Adrenal gland (tissue), 12 donors: ENCODE results near the gene KCP. TPM values are rescaled to one million over a fixed set of nuclear protein-coding genes. Genes with fewer than 3 reads are reported as not detected.

Source experiments
- DNase-seq, 7 donors: peaks; one replicate each; pipeline ENCODE4 v3.0.0-alpha.2; 2019 to 2020
- H3K27ac ChIP-seq, 5 donors: fragments of 200-600 bp; sonication (generic) in 4 of 5; 1 replicate in 3 of 5; 2 replicates in 2 of 5; pipeline versions ENCODE4 v1.5.1 to v1.8.0; 2016 to 2020; ENCODE audit warnings: mild to moderate bottlenecking in 1 of 5
- H3K27me3 ChIP-seq: fragments of 200-600 bp; 2 replicates; pipeline ENCODE4 v1.8.0; 2021
- H3K36me3 ChIP-seq, 2 donors: fragments of 200-600 bp; replicated peaks in 1 of 2; 1 replicate in 1 of 2; 2 replicates in 1 of 2; pipeline versions ENCODE4 v1.5.1 to v1.8.0; 2018 to 2022
- H3K4me1 ChIP-seq, 2 donors: fragments of 200-600 bp; replicated peaks in 1 of 2; 1 replicate in 1 of 2; 2 replicates in 1 of 2; pipeline versions ENCODE4 v1.5.1 to v1.8.0; 2018 to 2021
- H3K4me3 ChIP-seq, 4 donors: fragments of 200-600 bp; sonication (generic) in 3 of 4; one replicate each; pipeline ENCODE4 v1.5.1; 2016 to 2018
- H3K9me3 ChIP-seq, 3 donors: fragments of 200-600 bp; sonication (generic) in 1 of 3; replicated peaks in 1 of 3; 1 replicate in 2 of 3; 2 replicates in 1 of 3; pipeline versions ENCODE4 v1.5.1 to v1.8.0; 2016 to 2021
- CTCF ChIP-seq, 6 experiments: fragments of 450-650 bp in 4 of 6; fragments of 200-600 bp in 2 of 6; sonication (generic) in 1 of 6; IDR thresholded peaks; 1 replicate in 5 of 6; 2 replicates in 1 of 6; pipeline versions ENCODE4 v1.5.1 to v1.8.0; 2016 to 2021; ENCODE audit warnings: antibody characterized with exemption in 6 of 6, mild to moderate bottlenecking in 2 of 6, moderate library complexity in 1 of 6
- POLR2A ChIP-seq, 2 donors: fragments of 450-650 bp; IDR thresholded peaks; one replicate each; pipeline ENCODE4 v1.6.1; 2017; ENCODE audit warnings: antibody characterized with exemption in 2 of 2, mild to moderate bottlenecking in 2 of 2, moderate library complexity in 1 of 2
- WGBS, 4 donors: extraction: QIAGEN DNeasy Blood & Tissue Kit in 2 of 4; methylation state at CpG; one replicate each; pipeline versions ENCODE4 v1.1.5 to v1.1.7; 2013 to 2017; 5-methylcytosine and 5-hydroxymethylcytosine counted together
- intact Hi-C, 2 donors: fragments of 100-400 bp; cut with DNase I; formaldehyde crosslinking; loops; one replicate each; pipeline versions ENCODE4 v1.14.1 to v1.15.0; 2022 to 2023
- polyA plus RNA-seq, 3 donors: library from polyadenylated mRNA; stranded (reverse); fragments of 200-250 nt in 2 of 3; fragments of 350-450 nt in 1 of 3; fragmentation: Illumina TruSeq in 1 of 3; extraction: RNeasy Lipid Tissue Mini Kit (QIAGEN cat#74804) in 1 of 3; gene quantifications; one replicate each; pipeline ENCODE4 v1.2.3, GENCODE V29; 2013 to 2014
- total RNA-seq, 9 donors: library from RNA; depleted of rRNA in 4 of 9; stranded (reverse); fragments of >200 nt in 4 of 9; fragments of 120-200 nt in 1 of 9; fragmentation: NEBNext Ultra II Directional in 1 of 9; extraction: Animal tissue kit (Norgen Biotek cat#: 25700) in 1 of 9; gene quantifications; one replicate each; pipeline versions ENCODE4 v1.1.0 to v1.2.4, GENCODE V29; 2013 to 2023
- donor health status: healthy with polysubstance abuse.
- donor health status: Bipolar disorder and iron deficiency.
- donor health status: DM: yes; HTN: yes; CAD: no.
- donor health status: DM: no; HTN: no; CAD: no.
- donor health status: DM: no; HTN: no; CAD: no.
- donor health status: DM: yes; HTN: yes; CAD: no.

KCP gene
- total and polyA plus RNA-seq, 12 donors: 0.11 to 8.0 (median 0.37) TPM; not detected in 3

GRCh38 chr7:128862571-128863432, 47.7 kb downstream of the KCP start, which contains the start of gene ATP6V1F:
Gene ATP6V1F, plus strand, starts transcription at chr7:128862856. Its CDS starts 49 bp downstream, at chr7:128862905.
- peaks cover 0 to 16% of the 10 kb centered on the region in 2 donors for H3K4me1 ChIP-seq
- no peaks in the 10 kb centered on the region for H3K27me3 ChIP-seq
- peaks cover 0 to 13% of the 10 kb centered on the region in 2 donors for H3K36me3 ChIP-seq
- TF ChIP-seq POLR2A (IDR thresholded peaks at IDR 0.05) (peak in 1 of 2 donors; percentile 79), CTCF (IDR thresholded peaks at IDR 0.05) (peak in 2 of 6 experiments; percentile 35 to 40)
- H3K4me3 ChIP-seq: peak within 1 kb of the TSS; percentile 19 to 69 (median 60)
- WGBS, 4 donors: 0 to 1% (median 0%) methylated on average over 43 to 65 of the region's 65 CpGs
- intact Hi-C loops: no loop called here
- no peaks in the 10 kb centered on the region for H3K9me3 ChIP-seq
- peak; percentile 97 to 99 (median 98) for DNase-seq
- H3K27ac ChIP-seq: peak within 1 kb of the TSS in 4 of 5 donors; percentile 24 to 91 (median 57)

- intact Hi-C loops: no loop called here
- Histone ChIP-seq H3K4me1 (peaks cover 0 to 16% of the 10 kb centered on the region in 2 donors), H3K27me3 (no peaks in the 10 kb centered on the region), H3K36me3 (peaks cover 0 to 13% of the 10 kb centered on the region in 2 donors), H3K27ac (no peak overlapping the region), H3K9me3 (no peaks in the 10 kb centered on the region), H3K4me3 (peak overlapping the region in 2 of 4 donors; percentile 57 to 69)
- 70 to 73% (median 70%) methylated on average over 15 of the region's 15 CpGs for WGBS, 4 donors
- DNase-seq: no peak
- TF ChIP-seq POLR2A (IDR thresholded peaks at IDR 0.05): no peak
- TF ChIP-seq CTCF (IDR thresholded peaks at IDR 0.05): no peak
Measured at GRCh38 chr7:128861957-128862570, 48.4 kb downstream of the KCP start.

GRCh38 chr7:128860158-128861073, 50.1 kb downstream of the KCP start:
- Histone ChIP-seq H3K27me3 (no peaks in the 10 kb centered on the region), H3K36me3 (peaks cover 0 to 5% of the 10 kb centered on the region in 2 donors), H3K27ac (no peak overlapping the region), H3K9me3 (no peaks in the 10 kb centered on the region), H3K4me3 (no peak overlapping the region), H3K4me1 (peaks cover 0 to 16% of the 10 kb centered on the region in 2 donors)
- intact Hi-C loops: no loop called here
- 56 to 70% (median 61%) methylated on average over 9 to 10 of the region's 10 CpGs for WGBS, 4 donors
- TF ChIP-seq CTCF (IDR thresholded peaks at IDR 0.05): no peak
- TF ChIP-seq POLR2A (IDR thresholded peaks at IDR 0.05): no peak
- no peak for DNase-seq
